Ishikawa (cell line): Measurements from ENCODE around the gene RALGAPA2.

Source experiments
- CEBPB ChIP-seq: IDR thresholded peaks from 2 replicates; pipeline ENCODE4 v1.6.1; 2012
- CREB1 ChIP-seq: IDR thresholded peaks from 2 replicates; pipeline ENCODE4 v1.6.1; 2012; ENCODE audit warnings: low read depth
- EGR1 ChIP-seq: IDR thresholded peaks from 2 replicates; pipeline ENCODE4 v1.6.1; 2012
- EP300 ChIP-seq: IDR thresholded peaks from 2 replicates; pipeline ENCODE4 v1.6.1; 2012; ENCODE audit warnings: borderline replicate concordance
- FOXM1 ChIP-seq: IDR thresholded peaks from 2 replicates; pipeline ENCODE4 v1.6.1; 2012; ENCODE audit warnings: low read depth, borderline replicate concordance
- NFIC ChIP-seq: IDR thresholded peaks from 2 replicates; pipeline ENCODE4 v1.6.1; 2012
- RAD21 ChIP-seq: IDR thresholded peaks from 2 replicates; pipeline ENCODE4 v1.6.1; 2012; ENCODE audit warnings: low read depth
- REST ChIP-seq: IDR thresholded peaks from 2 replicates; pipeline ENCODE4 v1.6.1; 2012; ENCODE audit warnings: low read depth, mild to moderate bottlenecking
- TAF1 ChIP-seq: IDR thresholded peaks from 2 replicates; pipeline ENCODE4 v1.6.1; 2012; ENCODE audit warnings: low read depth, mild to moderate bottlenecking
- TCF12 ChIP-seq: IDR thresholded peaks from 2 replicates; pipeline ENCODE4 v1.6.1; 2012; ENCODE audit warnings: low read depth
- TEAD4 ChIP-seq: IDR thresholded peaks from 2 replicates; pipeline ENCODE4 v1.6.1; 2012
- YY1 ChIP-seq: IDR thresholded peaks from 2 replicates; pipeline ENCODE4 v1.6.1; 2012; ENCODE audit warnings: low read depth
- ZBTB7A ChIP-seq: IDR thresholded peaks from 2 replicates; pipeline ENCODE4 v1.6.1; 2012; ENCODE audit warnings: low read depth
- TF ChIP-seq, protein P1 (sequence below): IDR thresholded peaks from 2 replicates; pipeline ENCODE4 v1.6.1; 2012
- TF ChIP-seq, protein P2 (sequence below): IDR thresholded peaks from 2 replicates; pipeline ENCODE4 v1.6.1; 2012

RALGAPA2 gene

DNA sequence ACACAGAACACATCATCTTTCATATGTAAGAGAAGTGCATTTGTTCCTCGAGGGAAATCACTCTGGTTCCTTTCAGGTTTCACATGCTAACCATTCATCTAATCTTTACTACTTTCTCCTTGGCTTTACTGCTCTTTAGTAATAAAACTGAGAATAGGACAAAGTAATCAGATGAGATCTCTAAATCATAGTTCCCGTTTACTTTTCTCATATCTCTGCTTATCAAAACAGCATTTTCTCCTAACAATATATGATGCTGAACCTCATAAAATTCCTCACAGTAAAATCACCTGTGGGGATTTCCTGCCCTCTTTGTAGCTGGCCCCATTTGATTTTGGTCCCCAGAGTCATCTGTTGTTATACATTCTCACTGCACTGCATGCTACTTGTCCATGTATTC, 100.2 kb downstream of the RALGAPA2 start:
- no peak for TF ChIP-seq YY1
- no peak for TF ChIP-seq TAF1
- TF ChIP-seq, protein P1, sequence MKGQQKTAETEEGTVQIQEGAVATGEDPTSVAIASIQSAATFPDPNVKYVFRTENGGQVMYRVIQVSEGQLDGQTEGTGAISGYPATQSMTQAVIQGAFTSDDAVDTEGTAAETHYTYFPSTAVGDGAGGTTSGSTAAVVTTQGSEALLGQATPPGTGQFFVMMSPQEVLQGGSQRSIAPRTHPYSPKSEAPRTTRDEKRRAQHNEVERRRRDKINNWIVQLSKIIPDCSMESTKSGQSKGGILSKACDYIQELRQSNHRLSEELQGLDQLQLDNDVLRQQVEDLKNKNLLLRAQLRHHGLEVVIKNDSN: no peak
- no peak for TF ChIP-seq EGR1
- TF ChIP-seq FOXM1: no peak

- TF ChIP-seq REST: no peak
- no peak for TF ChIP-seq EP300
- TF ChIP-seq YY1: no peak
- TF ChIP-seq NFIC: no peak
- no peak for TF ChIP-seq RAD21
- TF ChIP-seq, protein P2, sequence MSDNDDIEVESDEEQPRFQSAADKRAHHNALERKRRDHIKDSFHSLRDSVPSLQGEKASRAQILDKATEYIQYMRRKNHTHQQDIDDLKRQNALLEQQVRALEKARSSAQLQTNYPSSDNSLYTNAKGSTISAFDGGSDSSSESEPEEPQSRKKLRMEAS: no peak
- TF ChIP-seq, protein P1: no peak
- TF ChIP-seq EGR1: no peak
- TF ChIP-seq TCF12: no peak
- no peak for TF ChIP-seq ZBTB7A
- no peak for TF ChIP-seq FOXM1
- TF ChIP-seq TEAD4: no peak
- TF ChIP-seq TAF1: no peak
- TF ChIP-seq CEBPB: no peak
These were observed 101.3 kb downstream of the RALGAPA2 start for GRCh38 chr20:20611167-20611566.

- TF ChIP-seq NFIC (no peak), ZBTB7A (no peak), CREB1 (no peak), TAF1 (no peak), TEAD4 (no peak), EP300 (no peak), REST (no peak), FOXM1 (no peak)
- TF ChIP-seq, protein P2: no peak
- TF ChIP-seq, protein P1: no peak
These were observed 102.9 kb downstream of the RALGAPA2 start for GRCh38 chr20:20609522-20609921.

GRCh38 chr20:20608641-20609040, 103.8 kb downstream of the RALGAPA2 start:
- no peak for TF ChIP-seq TCF12
- no peak for TF ChIP-seq TAF1
- TF ChIP-seq TEAD4: no peak
- no peak for TF ChIP-seq NFIC
- no peak for TF ChIP-seq CREB1
- TF ChIP-seq FOXM1: no peak
- TF ChIP-seq, protein P2: no peak
- TF ChIP-seq, protein P1: no peak
- no peak for TF ChIP-seq RAD21
- TF ChIP-seq CEBPB: no peak
- no peak for TF ChIP-seq ZBTB7A
- TF ChIP-seq EGR1: no peak
- TF ChIP-seq EP300: no peak
- no peak for TF ChIP-seq YY1
- no peak for TF ChIP-seq REST
